GM12878 (cell line): ENCODE measurements around the gene ELL.

Experiments used
- SIN3A ChIP-seq: IDR thresholded peaks from 2 replicates; pipeline ENCODE4 v1.6.1; 2012; ENCODE audit warnings: low read depth, low read length, improper control_type of control experiment
- TF ChIP-seq, protein P1 (sequence below): IDR thresholded peaks from 2 replicates; pipeline ENCODE4 v1.6.1; 2012; ENCODE audit warnings: low read depth, low read length, improper control_type of control experiment
- TF ChIP-seq, protein P2 (sequence below), 3 experiments: IDR thresholded peaks in 2 of 3; conservative IDR thresholded peaks in 1 of 3; 2 replicates each; pipeline ENCODE4 v1.5.1; 2011; ENCODE audit warnings: low read depth in 3 of 3, low read length in 3 of 3, mild to moderate bottlenecking in 3 of 3, control low read depth in 2 of 3, moderate library complexity in 2 of 3, inconsistent platforms in 1 of 3, mixed read lengths in 1 of 3; ENCODE audit not compliant: control insufficient read depth in 2 of 3, insufficient read depth in 1 of 3; ENCODE audit errors: extremely low read depth in 1 of 3
- TF ChIP-seq, protein P3 (sequence below): IDR thresholded peaks from 2 replicates; pipeline ENCODE4 v1.6.1; 2011; ENCODE audit warnings: low read depth, mild to moderate bottlenecking, low read length, moderate library complexity, borderline replicate concordance; ENCODE audit errors: extremely low read depth

DNA sequence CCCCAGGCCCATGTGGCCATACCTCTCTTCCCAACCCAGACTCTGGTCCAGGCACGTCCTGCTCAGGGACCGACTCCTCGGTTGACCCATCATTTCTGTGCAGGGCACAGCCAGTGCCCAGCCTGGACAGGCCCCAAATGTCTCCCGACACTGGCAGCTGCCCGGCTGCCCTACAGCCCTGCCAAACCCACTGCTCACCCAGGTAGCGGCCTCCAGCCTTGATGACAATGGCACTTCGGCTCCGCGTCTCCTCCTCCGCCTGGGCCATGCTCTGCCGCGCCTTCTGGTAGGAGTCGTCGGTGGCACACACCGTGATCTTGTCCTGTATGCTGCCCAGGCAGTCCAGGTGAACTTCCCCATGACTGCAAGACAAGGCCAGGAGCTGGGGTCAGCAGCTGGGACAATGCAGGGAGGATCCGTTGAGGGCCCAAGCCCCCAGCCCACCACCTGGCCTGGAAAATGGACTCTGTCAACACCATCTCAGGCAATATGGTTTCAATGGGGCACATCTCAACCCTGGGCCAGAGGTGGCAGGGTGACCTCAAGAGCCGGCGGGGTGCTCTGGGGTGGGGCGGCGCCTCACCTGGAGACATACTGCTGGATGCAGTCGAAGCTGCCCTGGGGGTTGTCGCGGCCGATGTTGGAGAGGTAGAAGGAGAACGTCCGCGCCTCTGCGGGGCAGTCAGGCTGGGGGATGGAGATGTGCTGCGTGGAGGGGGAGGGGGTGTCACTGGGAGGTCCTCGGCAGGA lies 56.5 kb downstream of the ELL start:
- no peak for TF ChIP-seq SIN3A
- TF ChIP-seq, protein P1, sequence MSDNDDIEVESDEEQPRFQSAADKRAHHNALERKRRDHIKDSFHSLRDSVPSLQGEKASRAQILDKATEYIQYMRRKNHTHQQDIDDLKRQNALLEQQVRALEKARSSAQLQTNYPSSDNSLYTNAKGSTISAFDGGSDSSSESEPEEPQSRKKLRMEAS = no peak
- TF ChIP-seq, protein P2, sequence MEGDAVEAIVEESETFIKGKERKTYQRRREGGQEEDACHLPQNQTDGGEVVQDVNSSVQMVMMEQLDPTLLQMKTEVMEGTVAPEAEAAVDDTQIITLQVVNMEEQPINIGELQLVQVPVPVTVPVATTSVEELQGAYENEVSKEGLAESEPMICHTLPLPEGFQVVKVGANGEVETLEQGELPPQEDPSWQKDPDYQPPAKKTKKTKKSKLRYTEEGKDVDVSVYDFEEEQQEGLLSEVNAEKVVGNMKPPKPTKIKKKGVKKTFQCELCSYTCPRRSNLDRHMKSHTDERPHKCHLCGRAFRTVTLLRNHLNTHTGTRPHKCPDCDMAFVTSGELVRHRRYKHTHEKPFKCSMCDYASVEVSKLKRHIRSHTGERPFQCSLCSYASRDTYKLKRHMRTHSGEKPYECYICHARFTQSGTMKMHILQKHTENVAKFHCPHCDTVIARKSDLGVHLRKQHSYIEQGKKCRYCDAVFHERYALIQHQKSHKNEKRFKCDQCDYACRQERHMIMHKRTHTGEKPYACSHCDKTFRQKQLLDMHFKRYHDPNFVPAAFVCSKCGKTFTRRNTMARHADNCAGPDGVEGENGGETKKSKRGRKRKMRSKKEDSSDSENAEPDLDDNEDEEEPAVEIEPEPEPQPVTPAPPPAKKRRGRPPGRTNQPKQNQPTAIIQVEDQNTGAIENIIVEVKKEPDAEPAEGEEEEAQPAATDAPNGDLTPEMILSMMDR (IDR thresholded peaks at IDR 0.05 in 2 of 3, conservative IDR thresholded peaks at IDR 0.05 in 1 of 3; ENCODE audit: control insufficient read depth in 2 of 3, extremely low read depth in 1 of 3, insufficient read depth in 1 of 3, low read depth in 3 of 3, low read length in 3 of 3) = no peak
- TF ChIP-seq, protein P3, sequence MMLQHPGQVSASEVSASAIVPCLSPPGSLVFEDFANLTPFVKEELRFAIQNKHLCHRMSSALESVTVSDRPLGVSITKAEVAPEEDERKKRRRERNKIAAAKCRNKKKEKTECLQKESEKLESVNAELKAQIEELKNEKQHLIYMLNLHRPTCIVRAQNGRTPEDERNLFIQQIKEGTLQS = no peak
